Activated effector memory CD4-positive, alpha-beta T cell treated with anti-CD3 and anti-CD28 coated beads, Interleukin-2, amount 50 U/mL, for 16 hours (primary cell): ENCODE results near the gene HSPA6.
"Not testable (repeated sequence)": the region's sequence is repeated elsewhere in the genome, so short reads cannot be mapped to it uniquely, and the experiment has no call there.

Experiments
- DNase-seq: peaks from one replicate; pipeline ENCODE4 v3.0.0-alpha.2; 2020

Gene HSPA6

GRCh38 chr1:161571703-161572102, 47.4 kb downstream of the HSPA6 start:
- DNase-seq, result not testable (repeated sequence)
